NCI-H524 treated with DMSO at 0.1 percent for 48 hours (cell line): Measurements from ENCODE around the gene ANKRD11.

ENCODE experiments used
- DNase-seq: peaks from one replicate; lab custom pipeline; 2025; lab: John Stamatoyannopoulos, UW

Gene ANKRD11

GRCh38 chr16:89506791-89507191 is 16.4 kb upstream of the ANKRD11 start:
- DNase-seq = no peak

- no peak for DNase-seq
Measured at GRCh38 chr16:89506113-89506504, 15.7 kb upstream of the ANKRD11 start.

DNA sequence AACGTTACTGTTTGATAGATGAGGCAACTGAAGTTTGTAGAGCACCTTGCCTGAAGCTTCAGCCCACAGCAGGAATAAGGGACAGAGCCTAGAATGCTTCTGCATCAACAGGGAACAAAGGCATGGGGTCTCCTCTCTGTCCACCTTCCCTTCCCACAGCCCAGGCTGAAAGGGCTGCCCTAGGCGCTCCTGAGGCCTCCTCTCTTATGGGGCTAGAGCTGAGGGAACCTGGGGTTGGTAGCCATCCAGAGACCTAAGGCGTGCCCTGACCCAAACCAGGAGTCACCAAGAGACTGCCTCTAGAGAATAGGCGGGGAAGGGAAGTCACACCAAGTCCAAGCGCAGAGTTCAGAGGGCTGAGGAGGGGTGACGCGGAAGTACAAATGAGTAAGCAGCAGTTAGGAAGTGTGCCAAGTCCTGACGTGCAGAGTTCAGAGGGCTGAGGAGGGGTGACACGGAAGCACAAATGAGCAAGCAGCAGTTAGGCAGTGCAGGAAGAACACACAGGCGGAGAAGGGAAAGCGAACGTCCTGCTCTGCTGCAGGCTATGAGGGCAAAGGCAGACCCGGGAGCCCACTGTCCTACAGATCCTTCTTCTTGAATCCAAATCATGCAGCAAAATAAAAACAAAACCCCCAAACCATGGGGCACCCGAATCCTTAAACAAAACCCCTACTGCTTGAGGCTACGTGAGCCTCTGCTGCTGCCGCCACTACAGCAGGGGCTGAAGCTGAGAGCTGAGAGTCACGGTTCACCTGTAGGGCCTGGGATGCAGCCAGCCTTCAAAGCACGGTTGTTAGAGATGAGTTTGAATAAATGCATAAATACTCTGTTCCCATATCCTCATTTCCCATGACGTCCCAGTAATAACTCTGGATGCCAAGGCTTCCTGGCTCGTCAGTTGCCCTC is 15.1 kb upstream of the ANKRD11 start:
- DNase-seq = no peak

GRCh38 chr16:89504091-89504490 is 13.7 kb upstream of the ANKRD11 start:
- DNase-seq = no peak

- DNase-seq = no peak
Measured at GRCh38 chr16:89502081-89502843, 11.9 kb upstream of the ANKRD11 start.

DNA sequence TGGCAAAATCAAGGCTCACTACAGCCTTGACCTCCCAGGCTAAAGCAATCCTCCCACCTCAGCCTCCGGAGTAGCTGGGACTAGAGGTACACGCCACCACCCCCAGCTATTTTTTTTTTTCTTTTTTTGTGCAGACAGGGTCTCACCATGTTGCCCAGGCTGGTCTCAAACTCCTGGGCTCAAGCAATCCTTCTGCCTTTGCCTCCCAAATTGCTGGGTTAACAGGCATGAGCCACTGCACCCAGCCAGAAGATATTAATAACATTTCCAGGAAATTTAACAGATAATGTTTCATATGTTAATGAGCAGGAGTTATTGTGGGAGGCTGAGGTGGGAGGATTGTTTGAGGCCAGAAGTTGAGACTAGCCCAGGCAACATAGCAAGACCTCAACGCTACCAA is 9.4 kb upstream of the ANKRD11 start:
- DNase-seq = no peak

GRCh38 chr16:89498839-89499238 is 8.5 kb upstream of the ANKRD11 start:
- no peak for DNase-seq

DNA sequence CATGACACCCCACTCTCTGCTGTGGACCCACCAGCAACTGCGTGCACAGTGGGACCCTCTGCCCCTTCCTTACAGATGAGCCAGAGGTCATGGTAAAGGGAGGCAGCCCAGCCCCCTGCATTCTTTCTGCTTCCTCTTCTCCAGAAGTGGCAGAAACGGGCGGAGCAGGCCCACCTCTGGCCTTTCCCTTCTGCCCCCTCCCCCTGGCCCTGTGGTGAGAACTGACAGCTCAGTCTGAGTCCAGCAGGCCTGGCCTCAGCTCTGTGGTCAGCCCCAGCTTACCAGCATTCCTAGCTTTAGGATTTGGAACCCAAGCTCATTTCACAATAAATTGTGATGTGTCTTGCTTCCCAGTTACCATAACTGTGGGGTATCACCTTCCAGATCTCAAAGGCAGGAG is 4.8 kb upstream of the ANKRD11 start:
- no peak for DNase-seq

GRCh38 chr16:89493776-89494175 is 3.4 kb upstream of the ANKRD11 start:
- no peak for DNase-seq

DNA sequence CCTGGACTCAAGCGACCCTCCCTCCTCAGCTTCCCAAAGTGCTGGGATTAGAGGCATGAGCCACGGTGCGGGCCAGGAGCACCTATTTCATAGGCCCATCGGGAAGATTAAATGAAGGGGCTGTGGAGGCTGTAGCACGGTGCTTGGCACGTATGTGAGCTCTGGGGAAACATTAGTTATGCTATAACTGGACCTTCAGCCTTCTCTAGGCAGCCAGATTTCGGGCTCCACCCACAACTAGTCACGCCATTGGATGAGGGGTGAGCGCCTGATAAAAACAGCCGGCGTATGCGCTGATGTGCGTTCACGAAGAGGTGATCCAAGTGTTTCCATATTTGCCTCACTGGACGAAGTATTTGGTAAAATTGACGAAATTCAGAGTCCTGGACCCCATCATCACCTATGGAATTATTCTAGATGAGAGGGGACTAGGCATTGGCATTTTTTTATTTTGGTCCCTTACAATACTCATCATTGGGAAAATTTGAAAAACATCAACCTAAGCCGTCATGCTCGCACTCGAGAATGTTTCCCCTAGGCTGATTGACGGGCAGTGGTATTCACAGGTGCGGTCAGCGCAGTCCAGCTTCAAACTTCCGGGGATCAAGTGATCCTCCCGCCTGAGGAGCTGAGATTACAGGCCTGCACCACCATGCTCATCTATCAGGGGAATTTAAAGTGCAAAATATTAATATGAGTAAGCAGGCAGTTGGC is 1.8 kb upstream of the ANKRD11 start:
- DNase-seq = no peak

- DNase-seq = no peak
Measured at GRCh38 chr16:89491238-89491869, 993 bp upstream of the ANKRD11 start.

- no peak for DNase-seq
Measured at GRCh38 chr16:89489898-89490438, 393 bp downstream of the ANKRD11 start.

GRCh38 chr16:89489040-89489897 is 1.1 kb downstream of the ANKRD11 start:
- DNase-seq = no peak

- no peak for DNase-seq
Measured at GRCh38 chr16:89485701-89486246, 4.6 kb downstream of the ANKRD11 start.

DNA sequence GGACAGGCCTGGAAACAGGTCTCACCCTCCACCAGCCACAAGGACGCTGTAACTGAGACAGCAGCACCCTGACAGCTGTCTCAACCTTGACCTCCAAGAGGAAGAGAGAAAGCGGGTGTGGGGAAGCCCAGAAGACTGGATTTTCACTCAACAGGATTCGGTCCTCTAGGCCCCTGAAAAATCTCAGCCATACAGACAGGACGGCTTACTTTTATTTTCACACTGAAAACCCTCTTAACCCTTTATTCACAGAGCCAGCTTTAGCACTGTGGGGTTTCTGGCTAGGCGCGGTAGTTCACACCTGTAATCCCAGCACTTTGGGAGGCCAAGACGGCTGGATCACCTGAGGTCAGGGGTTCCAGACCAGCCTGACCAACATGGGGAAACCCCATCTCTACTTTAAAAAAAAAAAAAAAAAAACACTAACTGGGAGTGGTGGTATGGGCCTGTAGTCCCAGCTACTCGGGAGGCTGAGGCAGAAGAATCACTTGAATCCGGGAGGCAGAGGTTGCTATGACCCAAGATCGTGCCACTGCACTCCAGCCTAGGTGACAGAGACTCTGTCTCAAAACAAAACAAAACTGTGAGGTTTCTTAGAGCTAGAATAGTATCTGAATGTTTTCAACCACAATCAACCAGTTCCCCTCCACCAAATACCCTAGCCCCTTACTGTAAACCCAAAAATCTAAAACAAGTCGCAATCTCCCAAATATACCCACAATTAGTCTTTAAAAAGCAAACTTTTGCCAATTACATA is 5.3 kb downstream of the ANKRD11 start:
- peak; percentile 25 for DNase-seq

GRCh38 chr16:89484041-89484501 is 6.3 kb downstream of the ANKRD11 start:
- no peak for DNase-seq

DNA sequence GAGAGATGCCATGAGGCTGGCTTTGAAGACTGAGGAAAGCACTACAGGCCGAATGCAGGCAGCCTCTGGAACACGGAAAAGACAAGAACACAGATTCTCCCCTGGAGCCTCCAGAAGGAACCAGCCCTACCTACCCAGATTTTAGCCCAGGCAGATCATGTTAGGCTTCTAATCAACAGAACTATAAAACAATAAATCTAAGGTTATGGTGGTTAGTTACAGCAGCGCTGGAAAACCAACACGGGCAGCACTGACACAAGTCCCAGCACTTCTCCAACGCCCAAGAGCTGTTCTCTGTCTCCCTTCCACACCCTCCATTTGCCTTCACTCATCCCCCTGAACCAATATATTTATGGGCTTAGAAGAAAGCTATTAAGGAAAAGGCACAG is 7.5 kb downstream of the ANKRD11 start:
- DNase-seq = no peak

- DNase-seq = no peak
Measured at GRCh38 chr16:89482150-89482816, 8.1 kb downstream of the ANKRD11 start.

GRCh38 chr16:89481356-89481955 is 8.9 kb downstream of the ANKRD11 start:
- DNase-seq = no peak
